Measurements from ENCODE around the gene ACBD3.

DNA sequence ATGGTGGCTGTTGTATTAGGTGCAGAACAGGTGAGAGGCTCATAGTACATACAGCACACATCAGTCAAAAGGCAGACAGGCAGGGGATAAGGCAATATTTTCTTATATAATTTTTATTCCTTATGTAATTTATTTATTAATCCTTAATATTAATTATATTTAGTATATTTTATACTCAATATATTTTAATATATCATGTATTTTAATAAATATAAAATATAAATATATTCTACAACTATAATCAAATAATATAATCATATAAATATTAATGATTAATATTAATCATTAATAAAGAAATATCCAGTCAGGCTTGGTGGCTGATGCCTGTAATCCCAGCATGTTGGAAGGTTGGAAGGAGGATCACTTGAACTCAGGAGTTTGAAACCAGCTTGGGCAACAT is 17.7 kb upstream of the ACBD3 start:
- TF ChIP-seq, protein P1, sequence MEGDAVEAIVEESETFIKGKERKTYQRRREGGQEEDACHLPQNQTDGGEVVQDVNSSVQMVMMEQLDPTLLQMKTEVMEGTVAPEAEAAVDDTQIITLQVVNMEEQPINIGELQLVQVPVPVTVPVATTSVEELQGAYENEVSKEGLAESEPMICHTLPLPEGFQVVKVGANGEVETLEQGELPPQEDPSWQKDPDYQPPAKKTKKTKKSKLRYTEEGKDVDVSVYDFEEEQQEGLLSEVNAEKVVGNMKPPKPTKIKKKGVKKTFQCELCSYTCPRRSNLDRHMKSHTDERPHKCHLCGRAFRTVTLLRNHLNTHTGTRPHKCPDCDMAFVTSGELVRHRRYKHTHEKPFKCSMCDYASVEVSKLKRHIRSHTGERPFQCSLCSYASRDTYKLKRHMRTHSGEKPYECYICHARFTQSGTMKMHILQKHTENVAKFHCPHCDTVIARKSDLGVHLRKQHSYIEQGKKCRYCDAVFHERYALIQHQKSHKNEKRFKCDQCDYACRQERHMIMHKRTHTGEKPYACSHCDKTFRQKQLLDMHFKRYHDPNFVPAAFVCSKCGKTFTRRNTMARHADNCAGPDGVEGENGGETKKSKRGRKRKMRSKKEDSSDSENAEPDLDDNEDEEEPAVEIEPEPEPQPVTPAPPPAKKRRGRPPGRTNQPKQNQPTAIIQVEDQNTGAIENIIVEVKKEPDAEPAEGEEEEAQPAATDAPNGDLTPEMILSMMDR (conservative IDR thresholded peaks at IDR 0.05 in 1 of 2, IDR thresholded peaks at IDR 0.05 in 1 of 2; ENCODE audit: extremely low read depth in 1 of 2, insufficient read depth in 1 of 2, low read depth in 1 of 2, low read length in 2 of 2), result no peak
- TF ChIP-seq EZH2 (IDR thresholded peaks at IDR 0.05; ENCODE audit: borderline replicate concordance, low read length), result no peak
